Esophagus squamous epithelium (tissue), 5 donors: Measurements from ENCODE around the gene ZNF888. TPM values are rescaled to one million over a fixed set of nuclear protein-coding genes. Genes with fewer than 3 reads are reported as not detected.
A peak's percentile ranks its signal among the peaks of the same experiment; 100 is the strongest.
"Not testable (repeated sequence)": the region's sequence is repeated elsewhere in the genome, so short reads cannot be mapped to it uniquely, and the experiment has no call there.

Experiments
- DNase-seq: peaks from one replicate; lab custom pipeline; 2025; lab: John Stamatoyannopoulos, UW
- H3K27ac ChIP-seq, 4 donors: fragments of 200-600 bp; sonication (generic); one replicate each; pipeline ENCODE4 v1.5.1; 2016 to 2019; ENCODE audit warnings: mild to moderate bottlenecking in 1 of 4
- H3K27me3 ChIP-seq, 4 donors: fragments of 200-600 bp; sonication (generic); 1 replicate in 3 of 4; 2 replicates in 1 of 4; pipeline versions ENCODE4 v1.5.1 to v1.6.0; 2017 to 2021; ENCODE audit warnings: antibody characterized with exemption in 1 of 4
- H3K36me3 ChIP-seq, 3 donors: fragments of 200-600 bp; sonication (generic); one replicate each; pipeline ENCODE4 v1.5.1; 2016 to 2019
- H3K4me1 ChIP-seq, 3 donors: fragments of 200-600 bp; sonication (generic); one replicate each; pipeline ENCODE4 v1.5.1; 2017 to 2019
- H3K4me3 ChIP-seq, 4 donors: fragments of 200-600 bp; sonication (generic); 1 replicate in 3 of 4; 2 replicates in 1 of 4; pipeline ENCODE4 v1.5.1; 2016 to 2019; ENCODE audit warnings: mild to moderate bottlenecking in 2 of 4, moderate library complexity in 1 of 4
- H3K9me3 ChIP-seq, 3 donors: fragments of 200-600 bp; sonication (generic); one replicate each; pipeline ENCODE4 v1.5.1; 2016 to 2019
- CTCF ChIP-seq, 6 experiments: fragments of 450-650 bp in 4 of 6; fragments of 200-600 bp in 2 of 6; sonication (generic) in 2 of 6; IDR thresholded peaks; one replicate each; pipeline ENCODE4 v1.5.1; 2016 to 2019; ENCODE audit warnings: antibody characterized with exemption in 6 of 6, mild to moderate bottlenecking in 4 of 6, moderate library complexity in 4 of 6
- POLR2A ChIP-seq, 4 donors: fragments of 450-650 bp; IDR thresholded peaks; one replicate each; pipeline ENCODE4 v1.6.1; 2017; ENCODE audit warnings: antibody characterized with exemption in 4 of 4, mild to moderate bottlenecking in 4 of 4, moderate library complexity in 3 of 4
- WGBS, 2 donors: methylation state at CpG; one replicate each; pipeline ENCODE4 v1.1.5; 2018; 5-methylcytosine and 5-hydroxymethylcytosine counted together
- intact Hi-C: fragments of 100-400 bp; cut with DNase I; formaldehyde crosslinking; loops from one replicate; pipeline ENCODE4 v1.15.0; 2022
- total RNA-seq, 4 donors: library from RNA; depleted of rRNA; stranded (reverse); fragments of >200 nt; gene quantifications; one replicate each; pipeline ENCODE4 v1.1.0, GENCODE V29; 2016
- donor health status: DM: yes; HTN: yes; CAD: no.

The ZNF888 gene
- total RNA-seq, 4 donors from 2014 or later, result 1.8 to 6.3 (median 4.1) TPM

GRCh38 chr19:52923778-52924593, 758 bp upstream of the ZNF888 start:
- H3K36me3 ChIP-seq, result peaks cover 0 to 25% (median 7%) of the 10 kb centered on the region in 3 donors
- DNase-seq, result no peak
- peaks cover 9 to 26% (median 12%) of the 10 kb centered on the region in 3 donors for H3K4me1 ChIP-seq
- H3K4me3 ChIP-seq, result peak overlapping the region; percentile 55 to 86 (median 60)
- H3K27ac ChIP-seq, result peak overlapping the region; percentile 86 to 92 (median 90)
- intact Hi-C loops, result no loop called here
- TF ChIP-seq POLR2A (IDR thresholded peaks at IDR 0.05), result no peak
- TF ChIP-seq CTCF (IDR thresholded peaks at IDR 0.05), result no peak
- no peaks in the 10 kb centered on the region for H3K27me3 ChIP-seq
- WGBS, 2 donors, result 21 to 45% methylated on average over 16 to 18 of the region's 18 CpGs
- H3K9me3 ChIP-seq, result no peaks in the 10 kb centered on the region

GRCh38 chr19:52917531-52917930, 5.7 kb downstream of the ZNF888 start:
- intact Hi-C loops, result no loop called here
- no peak for DNase-seq
- no peak overlapping the region for H3K27ac ChIP-seq
- peaks cover 0 to 60% (median 0%) of the 10 kb centered on the region in 3 donors for H3K36me3 ChIP-seq
- H3K4me3 ChIP-seq, result no peak overlapping the region
- TF ChIP-seq POLR2A (IDR thresholded peaks at IDR 0.05) (no peak), CTCF (IDR thresholded peaks at IDR 0.05) (no peak)
- 91 to 98% methylated on average over 4 to 5 of the region's 5 CpGs for WGBS, 2 donors
- H3K27me3 ChIP-seq, result no peaks in the 10 kb centered on the region
- H3K9me3 ChIP-seq, result peaks cover 0 to 4% (median 0%) of the 10 kb centered on the region in 3 donors
- peaks cover 0 to 11% (median 4%) of the 10 kb centered on the region in 3 donors for H3K4me1 ChIP-seq

GRCh38 chr19:52910648-52911047, 12.6 kb downstream of the ZNF888 start:
- peaks cover 5 to 97% (median 9%) of the 10 kb centered on the region in 3 donors for H3K36me3 ChIP-seq

GRCh38 chr19:52904052-52904780, 19.0 kb downstream of the ZNF888 start:
- H3K27me3 ChIP-seq, intact Hi-C loops, H3K27ac ChIP-seq, H3K4me3 ChIP-seq, DNase-seq, H3K4me1 ChIP-seq: not testable (repeated sequence)
- Histone ChIP-seq H3K9me3 (peaks cover 0 to 47% (median 5%) of the 10 kb centered on the region in 3 donors), H3K36me3 (peaks cover 5 to 33% (median 9%) of the 10 kb centered on the region in 3 donors)
- 51 to 84% methylated on average over 8 to 15 of the region's 16 CpGs for WGBS, 2 donors

More at GRCh38 chr19:52910648-52911047, 12.6 kb downstream of the ZNF888 start:
- DNase-seq, result no peak
- H3K9me3 ChIP-seq, result peaks cover 0 to 62% (median 5%) of the 10 kb centered on the region in 3 donors
- H3K4me1 ChIP-seq, result no peaks in the 10 kb centered on the region
- TF ChIP-seq POLR2A (IDR thresholded peaks at IDR 0.05) (no peak), CTCF (IDR thresholded peaks at IDR 0.05) (no peak)
- H3K27me3 ChIP-seq, result no peaks in the 10 kb centered on the region
- H3K27ac ChIP-seq, result no peak overlapping the region
- WGBS, 2 donors, result 88 to 92% methylated on average over 1 of the region's 1 CpG
- intact Hi-C loops, result no loop called here
- H3K4me3 ChIP-seq, result no peak overlapping the region

GRCh38 chr19:52901842-52902241, 21.4 kb downstream of the ZNF888 start:
- Histone ChIP-seq H3K4me3 (no peak overlapping the region), H3K9me3 (peaks cover 0 to 25% (median 5%) of the 10 kb centered on the region in 3 donors), H3K27me3 (no peaks in the 10 kb centered on the region), H3K36me3 (peaks cover 0 to 9% (median 0%) of the 10 kb centered on the region in 3 donors), H3K4me1 (peaks cover 0 to 16% (median 4%) of the 10 kb centered on the region in 3 donors), H3K27ac (no peak overlapping the region)
- DNase-seq, result no peak
- intact Hi-C loops, result no loop called here
- 76% methylated on average over 2 to 3 of the region's 3 CpGs for WGBS, 2 donors
- no peak for TF ChIP-seq CTCF (IDR thresholded peaks at IDR 0.05)
- no peak for TF ChIP-seq POLR2A (IDR thresholded peaks at IDR 0.05)

GRCh38 chr19:52898596-52898995, 24.6 kb downstream of the ZNF888 start:
- Histone ChIP-seq H3K27ac (peak overlapping the region in 1 of 4 donors; percentile 92), H3K36me3 (peaks cover 0 to 18% (median 0%) of the 10 kb centered on the region in 3 donors), H3K4me1 (peaks cover 4 to 25% (median 7%) of the 10 kb centered on the region in 3 donors)
- intact Hi-C loops, H3K27me3 ChIP-seq, DNase-seq, H3K9me3 ChIP-seq, H3K4me3 ChIP-seq: not testable (repeated sequence)
- WGBS, 2 donors, result 78 to 91% methylated on average over 10 of the region's 10 CpGs
